ENCODE data around the gene HS6ST2.

GRCh38 chrX:132603700-132604286, 354.6 kb downstream of the HS6ST2 start:
- TF ChIP-seq POLR2A (IDR thresholded peaks at IDR 0.05; ENCODE audit: borderline replicate concordance, extremely low read depth, insufficient read depth, insufficient read length) (no peak), POLR2AphosphoS5 (IDR thresholded peaks at IDR 0.05; ENCODE audit: low read depth, low read length) (no peak), REST (IDR thresholded peaks at IDR 0.05; ENCODE audit: low read depth) (no peak), EZH2phosphoT487 (IDR thresholded peaks at IDR 0.05; ENCODE audit: borderline replicate concordance) (no peak), CTCF (IDR thresholded peaks at IDR 0.05 in 2 of 3, conservative IDR thresholded peaks at IDR 0.05 in 1 of 3; ENCODE audit: borderline replicate concordance in 1 of 3, insufficient read depth in 1 of 3, low read depth in 2 of 3, low read length in 2 of 3) (no peak), SIN3A (IDR thresholded peaks at IDR 0.05; ENCODE audit: low read depth) (no peak), EGR1 (IDR thresholded peaks at IDR 0.05; ENCODE audit: low read depth) (no peak), TCF7L2 (IDR thresholded peaks at IDR 0.05; ENCODE audit: borderline replicate concordance, extremely low read depth, insufficient read depth, insufficient read length) (no peak), SP1 (IDR thresholded peaks at IDR 0.05; ENCODE audit: low read depth) (no peak), FOSL1 (IDR thresholded peaks at IDR 0.05; ENCODE audit: low read depth) (no peak)

All from HCT116 (cell line).